ENCODE measurements around the gene P2RX2.

- TF ChIP-seq CTCF (conservative IDR thresholded peaks at IDR 0.05 in 1 of 2, IDR thresholded peaks at IDR 0.05 in 1 of 2; ENCODE audit: low read depth in 1 of 2, low read length in 2 of 2) = no peak
- TF ChIP-seq EZH2 (IDR thresholded peaks at IDR 0.05; ENCODE audit: low read length, missing control alignments) = no peak
Measured at GRCh38 chr12:132603240-132604150, 15.1 kb upstream of the P2RX2 start.

Data from fibroblast of lung (primary cell).